ENCODE data around the gene DNAJC12. TPM values are rescaled to one million over a fixed set of nuclear protein-coding genes. Genes with fewer than 3 reads are reported as not detected.

DNAJC12 gene
- total and polyA plus RNA-seq, 2 of the 8 experiments (the other 6 are each of a cell fraction or from before 2014, with no cell fraction given) = 0.86 to 4.2 TPM

DNA sequence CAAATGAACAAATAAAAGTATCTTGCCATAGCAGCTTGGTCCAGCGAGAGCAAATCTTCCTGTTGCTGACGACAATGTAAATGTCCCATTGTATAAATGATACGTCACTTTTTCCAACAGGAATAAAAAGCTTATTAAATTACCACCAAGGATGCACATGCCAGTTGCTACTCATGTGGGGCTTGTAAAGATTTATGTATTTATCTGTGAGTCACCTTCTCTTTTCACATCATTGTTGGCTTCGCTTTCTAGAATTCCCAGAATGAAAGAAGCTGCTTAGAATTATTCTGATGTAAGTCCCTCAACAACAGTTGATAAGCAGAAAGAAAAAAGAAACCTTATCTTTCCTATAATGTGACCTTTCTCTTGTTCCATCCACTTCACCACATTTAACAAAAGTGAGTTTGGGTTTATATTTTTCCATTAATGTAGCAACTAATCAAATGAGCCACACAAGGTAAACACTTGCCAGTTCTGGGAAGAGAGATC, 22.4 kb downstream of the DNAJC12 start:
- no peaks in the 10 kb centered on the region for H3K9me3 ChIP-seq (ENCODE audit: insufficient read depth in 2 of 2, low read depth in 1 of 2, low read length in 1 of 2)
- no peak overlapping the region for H2BK5ac ChIP-seq (ENCODE audit: low read depth, low read length)
- no peak overlapping the region for H2BK20ac ChIP-seq (ENCODE audit: low read length)
- no peaks in the 10 kb centered on the region for H3K4me1 ChIP-seq (replicated peaks in 1 of 4; ENCODE audit: control insufficient read depth in 3 of 4, insufficient read depth in 4 of 4, low read length in 3 of 4)
- no peak overlapping the region for H3K14ac ChIP-seq (ENCODE audit: insufficient read length)
- no peaks in the 10 kb centered on the region for H3K27me3 ChIP-seq (replicated peaks in 1 of 4; ENCODE audit: control insufficient read depth in 3 of 4, extremely low read depth in 1 of 4, insufficient read depth in 3 of 4, low read length in 3 of 4)
- no peak overlapping the region for H3K4me2 ChIP-seq (ENCODE audit: insufficient read depth in 1 of 2, low read depth in 2 of 2, low read length in 2 of 2)
- no peak overlapping the region for H3K18ac ChIP-seq (ENCODE audit: extremely low read depth, low read length)
- H3K79me1 ChIP-seq (ENCODE audit: low read depth, low read length) = no peaks in the 10 kb centered on the region
- no peak overlapping the region for H3K4ac ChIP-seq (replicated peaks; ENCODE audit: insufficient read length, low read depth, low read length)
- WGBS, 2 experiments (ENCODE audit: extremely low coverage in 1 of 2, insufficient coverage in 1 of 2, insufficient read length in 1 of 2, insufficient replicate concordance in 2 of 2, low coverage in 1 of 2, low lambda C conversion rate in 2 of 2, missing lambda C conversion rate in 1 of 2) = 95% methylated on average over 4 of the region's 4 CpGs; no CpG with 5 or more reads in 1 of the 2 experiments
- no peak overlapping the region for H2AK5ac ChIP-seq (ENCODE audit: low read depth, low read length)
- no peaks in the 10 kb centered on the region for H4K20me1 ChIP-seq (replicated peaks in 1 of 2; ENCODE audit: control insufficient read depth in 1 of 2, insufficient read depth in 2 of 2, low read length in 2 of 2)
- no peak for FAIRE-seq
- no peak overlapping the region for H3K9ac ChIP-seq (replicated peaks in 1 of 4; ENCODE audit: extremely low read depth in 1 of 4, low read depth in 3 of 4, low read length in 3 of 4)
- H3K23ac ChIP-seq (ENCODE audit: insufficient read length) = no peak overlapping the region
- H3K79me2 ChIP-seq (ENCODE audit: control insufficient read depth in 1 of 2, insufficient read depth in 2 of 2, low read length in 2 of 2) = no peaks in the 10 kb centered on the region
- no peak overlapping the region for H3K56ac ChIP-seq (replicated peaks; ENCODE audit: insufficient read length, low read depth, low read length)
- H3K36me3 ChIP-seq (ENCODE audit: control insufficient read depth in 2 of 4, insufficient read depth in 4 of 4, low read length in 3 of 4) = no peaks in the 10 kb centered on the region
- no peak overlapping the region for H2AFZ ChIP-seq (ENCODE audit: low read length)
- no peak overlapping the region for H3K27ac ChIP-seq (ENCODE audit: low read depth, low read length)
- POLR2A ChIA-PET (ENCODE audit: partially characterized antibody) = no interaction called here
- no peak overlapping the region for H4K5ac ChIP-seq (ENCODE audit: insufficient read length, low read depth, low read length)
- H4K8ac ChIP-seq (ENCODE audit: extremely low read depth, insufficient read depth, low read length) = no peak overlapping the region
- no peak overlapping the region for H2BK15ac ChIP-seq (ENCODE audit: low read length)
- H2BK12ac ChIP-seq (ENCODE audit: low read depth, low read length) = no peak overlapping the region
- no peak overlapping the region for H2BK120ac ChIP-seq (replicated peaks; ENCODE audit: low read depth, low read length)
- no peak overlapping the region for H3K4me3 ChIP-seq (ENCODE audit: extremely low read depth in 1 of 4, insufficient read depth in 2 of 4, low read depth in 3 of 4, low read length in 4 of 4)
- no peaks in the 10 kb centered on the region for H3K23me2 ChIP-seq (ENCODE audit: low read depth, low read length)
- DNase-seq (ENCODE audit: low read depth in 1 of 2, low spot score in 2 of 2) = no peak
- CTCF ChIA-PET (ENCODE audit: partially characterized antibody) = interaction anchor here (0.7 kb wide), 1 partner anchor 20 kb away, joined by 3 read pairs; no protein-coding TSS in a partner anchor
- no peak overlapping the region for H4K91ac ChIP-seq (replicated peaks; ENCODE audit: insufficient read length, low read length)
- TF ChIP-seq, protein P1, sequence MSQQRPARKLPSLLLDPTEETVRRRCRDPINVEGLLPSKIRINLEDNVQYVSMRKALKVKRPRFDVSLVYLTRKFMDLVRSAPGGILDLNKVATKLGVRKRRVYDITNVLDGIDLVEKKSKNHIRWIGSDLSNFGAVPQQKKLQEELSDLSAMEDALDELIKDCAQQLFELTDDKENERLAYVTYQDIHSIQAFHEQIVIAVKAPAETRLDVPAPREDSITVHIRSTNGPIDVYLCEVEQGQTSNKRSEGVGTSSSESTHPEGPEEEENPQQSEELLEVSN (IDR thresholded peaks at IDR 0.05) = no peak
- no peak for TF ChIP-seq BCL11A (IDR thresholded peaks at IDR 0.05; ENCODE audit: low read depth in 2 of 2, low read length in 2 of 2)
- no peak for TF ChIP-seq POLR2A (IDR thresholded peaks at IDR 0.05; ENCODE audit: control extremely low read depth in 1 of 2, low read depth in 2 of 2, low read length in 2 of 2)
- TF ChIP-seq, protein P2, sequence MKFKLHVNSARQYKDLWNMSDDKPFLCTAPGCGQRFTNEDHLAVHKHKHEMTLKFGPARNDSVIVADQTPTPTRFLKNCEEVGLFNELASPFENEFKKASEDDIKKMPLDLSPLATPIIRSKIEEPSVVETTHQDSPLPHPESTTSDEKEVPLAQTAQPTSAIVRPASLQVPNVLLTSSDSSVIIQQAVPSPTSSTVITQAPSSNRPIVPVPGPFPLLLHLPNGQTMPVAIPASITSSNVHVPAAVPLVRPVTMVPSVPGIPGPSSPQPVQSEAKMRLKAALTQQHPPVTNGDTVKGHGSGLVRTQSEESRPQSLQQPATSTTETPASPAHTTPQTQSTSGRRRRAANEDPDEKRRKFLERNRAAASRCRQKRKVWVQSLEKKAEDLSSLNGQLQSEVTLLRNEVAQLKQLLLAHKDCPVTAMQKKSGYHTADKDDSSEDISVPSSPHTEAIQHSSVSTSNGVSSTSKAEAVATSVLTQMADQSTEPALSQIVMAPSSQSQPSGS (IDR thresholded peaks at IDR 0.05; ENCODE audit: low read length) = no peak
- TF ChIP-seq SP1 (IDR thresholded peaks at IDR 0.05; ENCODE audit: low read depth, low read length) = no peak
- TF ChIP-seq CREB1 (IDR thresholded peaks at IDR 0.05) = no peak
- no peak for TF ChIP-seq TBP (IDR thresholded peaks at IDR 0.05; ENCODE audit: low read depth, low read length)
- TF ChIP-seq, protein P3, sequence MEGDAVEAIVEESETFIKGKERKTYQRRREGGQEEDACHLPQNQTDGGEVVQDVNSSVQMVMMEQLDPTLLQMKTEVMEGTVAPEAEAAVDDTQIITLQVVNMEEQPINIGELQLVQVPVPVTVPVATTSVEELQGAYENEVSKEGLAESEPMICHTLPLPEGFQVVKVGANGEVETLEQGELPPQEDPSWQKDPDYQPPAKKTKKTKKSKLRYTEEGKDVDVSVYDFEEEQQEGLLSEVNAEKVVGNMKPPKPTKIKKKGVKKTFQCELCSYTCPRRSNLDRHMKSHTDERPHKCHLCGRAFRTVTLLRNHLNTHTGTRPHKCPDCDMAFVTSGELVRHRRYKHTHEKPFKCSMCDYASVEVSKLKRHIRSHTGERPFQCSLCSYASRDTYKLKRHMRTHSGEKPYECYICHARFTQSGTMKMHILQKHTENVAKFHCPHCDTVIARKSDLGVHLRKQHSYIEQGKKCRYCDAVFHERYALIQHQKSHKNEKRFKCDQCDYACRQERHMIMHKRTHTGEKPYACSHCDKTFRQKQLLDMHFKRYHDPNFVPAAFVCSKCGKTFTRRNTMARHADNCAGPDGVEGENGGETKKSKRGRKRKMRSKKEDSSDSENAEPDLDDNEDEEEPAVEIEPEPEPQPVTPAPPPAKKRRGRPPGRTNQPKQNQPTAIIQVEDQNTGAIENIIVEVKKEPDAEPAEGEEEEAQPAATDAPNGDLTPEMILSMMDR (IDR thresholded peaks at IDR 0.05; ENCODE audit: control extremely low read depth in 1 of 3, insufficient read depth in 1 of 3, low read depth in 1 of 3, low read length in 3 of 3) = no peak
- TF ChIP-seq RAD21 (IDR thresholded peaks at IDR 0.05 in 1 of 2, conservative IDR thresholded peaks at IDR 0.05 in 1 of 2; ENCODE audit: low read depth in 2 of 2, low read length in 2 of 2) = no peak
- TF ChIP-seq NRF1 (IDR thresholded peaks at IDR 0.05; ENCODE audit: low read depth, low read length) = no peak
